H54 (cell line): ENCODE measurements around the gene AZU1.
"Not testable (repeated sequence)": the region's sequence is repeated elsewhere in the genome, so short reads cannot be mapped to it uniquely, and the experiment has no call there.

Source experiments
- DNase-seq: peaks from one replicate; pipeline ENCODE4 v3.0.0; 2011; ENCODE audit warnings: low spot score, mixed read lengths; ENCODE audit not compliant: insufficient read length
- FAIRE-seq: peaks from 3 replicates; lab custom pipeline; 2011; peaks lifted over from hg19 to GRCh38; lab: Jason Lieb, UNC
- POLR2A ChIP-seq: IDR thresholded peaks from 2 replicates; pipeline ENCODE4 v1.6.1; 2011; ENCODE audit warnings: low read depth, mild to moderate bottlenecking, low read length

The AZU1 gene

GRCh38 chr19:821231-821824 is 6.3 kb upstream of the AZU1 start:
- DNase-seq = peak; percentile 52
- no peak for TF ChIP-seq POLR2A
- no peak for FAIRE-seq

DNA sequence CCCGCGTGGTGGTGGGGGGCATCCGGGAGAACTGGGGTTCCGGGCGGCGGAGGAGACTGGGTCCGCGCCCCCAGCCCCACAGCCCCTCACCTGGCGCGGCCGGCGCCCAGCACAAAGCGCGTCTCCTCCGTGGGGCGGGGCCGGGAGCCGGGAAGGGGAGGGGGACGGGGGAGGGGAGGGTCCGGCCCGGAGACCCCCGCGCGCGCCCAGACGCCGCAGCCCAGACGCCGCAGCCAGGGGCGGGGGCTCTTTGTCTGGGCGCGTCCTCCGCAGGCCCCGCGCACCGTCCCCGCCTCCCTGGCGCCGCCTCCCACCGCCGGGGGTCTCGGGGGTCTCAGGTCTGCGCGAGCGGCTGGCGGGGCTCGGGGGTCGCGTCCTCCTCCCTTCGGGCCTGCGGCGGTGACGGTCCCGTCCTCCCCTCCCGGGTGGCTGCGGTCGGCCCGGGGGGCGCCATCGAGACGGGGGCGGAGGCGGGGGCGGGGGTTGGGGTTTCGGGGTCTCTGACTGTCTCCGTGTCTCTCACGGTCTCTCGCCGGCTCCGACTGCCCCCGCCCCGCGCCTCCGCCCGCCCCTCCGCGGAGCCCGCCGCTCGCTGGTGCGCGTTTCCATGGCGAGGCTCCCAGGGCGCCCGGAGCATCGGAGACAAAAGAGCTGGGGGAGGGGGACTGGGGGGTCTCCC is 5.7 kb upstream of the AZU1 start, which contains the start of gene PLPPR3:
Gene PLPPR3, minus strand, starts transcription at position 131 of the 679 bp plus-strand sequence. CDS start 396 bp downstream, outside the sequence.
- no peak for TF ChIP-seq POLR2A
- FAIRE-seq (no peak), DNase-seq (peak; percentile 9)

DNA sequence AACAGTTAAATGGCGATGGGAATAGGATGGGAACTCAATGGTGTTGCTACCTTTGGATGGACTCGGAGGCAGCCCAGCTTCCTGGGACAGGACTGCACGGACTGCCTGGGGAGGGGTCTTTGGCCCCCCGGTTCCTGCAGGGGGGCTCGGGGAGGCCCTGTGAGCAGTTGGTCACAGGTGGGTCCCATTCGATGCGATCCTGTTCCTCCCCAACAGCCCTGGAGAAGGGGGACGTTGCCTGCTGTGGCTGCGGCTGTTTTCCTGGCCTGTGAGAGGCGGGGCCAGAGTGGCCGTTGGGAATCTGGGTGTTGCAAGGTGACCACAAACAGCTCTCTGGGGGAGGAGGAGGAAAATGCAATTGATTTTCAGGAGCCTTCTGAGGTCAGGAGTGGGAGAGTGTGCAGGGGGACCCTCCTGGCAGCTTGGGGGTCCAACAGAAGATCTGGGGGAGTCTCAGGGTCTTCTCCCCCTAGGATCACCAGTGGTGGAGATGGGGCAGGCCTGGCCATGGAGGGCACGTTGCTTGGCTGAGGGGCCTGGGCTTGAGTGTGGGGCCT is 4.0 kb upstream of the AZU1 start:
- FAIRE-seq (peak; percentile 81), DNase-seq (peak; percentile 96)
- TF ChIP-seq POLR2A = no peak; the same call in 1 of the 2 replicates

DNA sequence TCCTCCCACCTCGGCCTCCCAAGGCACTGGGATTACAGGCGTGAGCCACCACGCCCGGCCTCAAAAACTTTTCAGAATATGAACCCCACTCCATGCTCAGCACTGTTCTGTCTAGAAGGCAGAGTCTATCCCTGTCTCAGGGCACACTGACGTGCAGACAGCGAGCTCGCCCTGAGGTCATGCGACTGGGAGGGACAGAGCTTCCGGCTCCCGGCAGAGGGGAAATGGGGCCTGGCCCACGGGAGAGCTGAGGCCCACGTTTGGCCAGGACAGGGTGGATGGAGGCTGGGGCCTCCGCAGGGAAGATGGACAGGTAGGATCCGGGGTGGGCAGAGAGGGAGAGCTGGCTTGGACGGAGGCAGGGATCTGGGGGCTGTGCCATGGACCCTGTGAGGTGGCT is 2.8 kb upstream of the AZU1 start:
- FAIRE-seq (no peak), DNase-seq (no peak)
- TF ChIP-seq POLR2A = no peak

DNA sequence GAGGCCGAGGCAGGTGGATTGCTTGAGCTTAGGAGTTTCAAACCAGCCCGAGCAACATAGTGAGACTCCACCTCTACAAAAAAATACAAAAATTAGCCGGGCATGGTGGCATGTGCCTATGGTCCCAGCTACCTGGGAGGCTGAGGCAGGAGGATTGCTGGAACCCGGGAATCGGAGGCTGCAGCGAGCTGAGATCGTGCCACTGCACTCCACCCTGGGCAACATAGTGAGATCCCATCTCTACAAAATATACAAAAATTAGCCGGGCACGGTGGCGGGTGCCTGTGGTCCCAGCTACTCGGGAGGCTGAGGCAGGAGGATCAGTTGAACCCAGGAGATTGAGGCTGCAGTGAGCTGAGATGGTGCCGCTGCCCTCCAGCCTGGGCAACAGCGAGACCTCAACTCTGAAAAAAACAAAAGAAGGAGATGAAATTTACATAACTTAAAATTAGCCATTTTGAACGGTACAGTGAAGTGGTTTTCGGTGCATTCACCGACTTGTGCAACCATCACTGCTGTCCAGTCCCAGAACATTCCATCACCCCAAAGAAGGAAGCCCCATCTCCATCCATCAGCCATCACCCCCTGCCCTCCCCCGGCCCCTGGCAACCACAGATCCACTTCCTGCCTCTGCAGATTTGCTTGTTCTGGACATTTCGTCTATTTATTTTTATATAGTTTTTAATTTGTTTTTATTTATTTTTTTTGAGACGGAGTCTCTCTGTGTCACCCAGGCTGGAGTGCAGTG is 1.6 kb upstream of the AZU1 start:
- TF ChIP-seq POLR2A = no peak
- DNase-seq (no peak), FAIRE-seq (no peak)

GRCh38 chr19:827314-827709 is 325 bp upstream of the AZU1 start:
- no peak for FAIRE-seq
- DNase-seq = no peak
- no peak for TF ChIP-seq POLR2A

DNA sequence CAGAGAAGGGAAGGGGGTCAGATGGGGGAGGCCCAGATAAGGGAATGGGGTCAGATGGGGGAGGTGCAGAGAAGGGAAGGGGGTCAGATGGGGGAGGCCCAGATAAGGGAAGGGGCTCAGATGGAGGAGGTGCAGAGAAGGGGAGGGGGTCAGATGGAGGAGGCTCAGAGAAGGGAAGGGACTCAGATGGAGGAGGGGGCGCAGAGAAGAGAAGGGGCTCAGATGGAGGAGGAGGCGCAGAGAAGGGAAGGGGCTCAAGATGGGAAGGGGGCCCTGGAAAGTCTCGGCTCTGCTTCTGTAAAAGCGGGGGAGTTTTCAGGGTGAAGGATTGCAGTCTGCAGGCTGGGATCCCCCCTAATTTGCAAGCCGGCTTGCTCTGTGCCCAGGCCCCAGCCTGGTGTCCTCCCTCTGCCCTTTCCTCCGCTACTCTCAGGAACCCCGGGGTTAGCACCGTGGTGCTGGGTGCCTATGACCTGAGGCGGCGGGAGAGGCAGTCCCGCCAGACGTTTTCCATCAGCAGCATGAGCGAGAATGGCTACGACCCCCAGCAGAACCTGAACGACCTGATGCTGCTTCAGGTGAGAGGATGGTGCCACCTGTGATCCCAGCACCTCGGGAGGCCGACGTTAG is 1.6 kb downstream of the AZU1 start:
- no peak for TF ChIP-seq POLR2A
- FAIRE-seq (no peak), DNase-seq (no peak)

GRCh38 chr19:831407-832369 is 4.1 kb downstream of the AZU1 start:
- TF ChIP-seq POLR2A = no peak
- FAIRE-seq = no peak
- no peak for DNase-seq

DNA sequence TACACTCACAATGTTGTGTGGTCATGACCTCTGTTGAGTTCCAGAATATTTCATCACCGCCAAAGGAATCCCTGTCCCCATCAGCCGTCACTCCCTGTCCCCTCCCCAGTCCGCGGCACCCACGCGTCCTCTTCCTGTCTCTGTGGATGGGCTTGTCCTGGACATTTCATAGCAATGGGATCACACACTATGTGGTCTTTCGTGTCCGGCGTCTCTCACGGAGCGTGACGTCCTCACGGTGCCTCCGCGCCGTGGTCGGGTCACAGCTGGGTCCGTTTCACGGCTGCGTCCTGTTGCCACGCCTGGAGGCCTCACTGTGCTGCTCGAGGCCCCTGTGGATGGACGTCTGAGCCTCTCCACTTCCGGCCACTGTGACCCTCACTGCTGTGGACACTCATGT is 6.6 kb downstream of the AZU1 start:
- FAIRE-seq (no peak), DNase-seq (no peak)
- TF ChIP-seq POLR2A = no peak

DNA sequence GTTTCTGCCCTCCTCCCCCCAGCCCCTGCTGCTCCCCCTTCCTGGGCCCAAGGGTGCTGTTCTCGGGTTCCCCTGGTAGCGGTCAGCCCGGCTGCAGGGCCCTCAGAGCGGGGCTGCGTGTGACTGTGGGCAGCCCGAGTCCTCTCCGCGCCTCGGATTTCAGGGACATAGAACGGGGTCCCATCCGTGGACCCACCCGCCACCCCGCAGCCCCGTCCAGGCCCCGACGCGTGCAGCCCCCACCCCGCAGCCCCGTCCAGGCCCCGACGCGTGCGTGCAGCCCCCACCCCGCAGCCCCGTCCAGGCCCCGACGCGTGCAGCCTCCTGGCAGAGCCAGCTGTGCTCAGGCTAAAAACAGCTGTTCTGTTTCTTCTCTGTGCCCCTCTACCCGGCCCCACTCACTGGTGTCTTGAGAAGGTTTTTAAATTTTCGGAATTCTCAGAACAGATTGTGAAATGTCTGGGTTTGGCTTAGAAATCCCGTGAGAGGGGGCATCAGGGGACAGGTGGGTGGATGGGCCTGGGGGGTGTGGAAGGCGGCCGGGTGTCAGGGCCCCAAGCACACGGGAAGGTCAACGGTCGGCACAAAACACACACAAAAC is 7.7 kb downstream of the AZU1 start:
- FAIRE-seq (no peak), DNase-seq (no peak)
- no peak for TF ChIP-seq POLR2A

GRCh38 chr19:840519-841206 is 13.0 kb downstream of the AZU1 start, which contains the start of gene PRTN3:
Gene PRTN3, plus strand, starts transcription at chr19:840999. Its CDS starts 10 bp downstream, at chr19:841009.
- DNase-seq (no peak), FAIRE-seq (no peak)
- TF ChIP-seq POLR2A = no peak

DNA sequence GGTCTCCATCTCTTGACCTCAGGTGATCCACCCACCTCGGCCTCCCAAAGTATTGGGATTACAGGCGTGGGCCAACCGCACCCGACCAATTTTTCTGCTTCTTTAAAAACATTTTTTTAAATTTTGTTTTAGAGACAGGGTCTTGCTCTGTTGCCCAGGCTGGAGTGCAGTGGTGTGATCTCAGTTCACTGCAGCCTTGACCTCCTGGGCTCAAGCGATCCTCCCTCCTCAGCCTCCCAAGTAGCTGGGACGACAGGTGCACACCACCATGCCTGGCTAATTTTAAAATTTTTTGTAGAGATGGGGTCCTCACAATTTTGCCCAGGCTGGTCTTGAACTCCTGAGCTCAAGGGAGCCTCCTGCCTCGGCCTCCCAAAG is 15.2 kb downstream of the AZU1 start:
- FAIRE-seq, DNase-seq: not testable (repeated sequence)
